GM19043 (cell line): ENCODE data around the gene WFDC1.

ENCODE experiments used
- ATAC-seq: cut with Tn5 transposase; IDR thresholded peaks from one replicate; pipeline ENCODE4 v1.9.1; 2021; ENCODE audit warnings: low read depth; ENCODE audit not compliant: unreplicated experiment

The WFDC1 gene

GRCh38 chr16:84348386-84348888 is 53.8 kb downstream of the WFDC1 start:
- ATAC-seq, result no peak

GRCh38 chr16:84349862-84350684 is 55.4 kb downstream of the WFDC1 start:
- no peak for ATAC-seq

GRCh38 chr16:84350685-84351400 is 56.2 kb downstream of the WFDC1 start:
- no peak for ATAC-seq

- no peak for ATAC-seq
Measured at GRCh38 chr16:84351630-84352029, 57.0 kb downstream of the WFDC1 start.

GRCh38 chr16:84354306-84354705 is 59.6 kb downstream of the WFDC1 start:
- ATAC-seq, result no peak

- no peak for ATAC-seq
Measured at GRCh38 chr16:84355149-84355548, 60.5 kb downstream of the WFDC1 start.

- ATAC-seq, result no peak
Measured at GRCh38 chr16:84356176-84356575, 61.5 kb downstream of the WFDC1 start.

- no peak for ATAC-seq
Measured at GRCh38 chr16:84356591-84357116, 62.0 kb downstream of the WFDC1 start.

- ATAC-seq, result no peak
Measured at GRCh38 chr16:84357191-84357651, 62.5 kb downstream of the WFDC1 start.

- no peak for ATAC-seq
Measured at GRCh38 chr16:84358601-84359295, 64.1 kb downstream of the WFDC1 start.

GRCh38 chr16:84359326-84359725 is 64.6 kb downstream of the WFDC1 start:
- no peak for ATAC-seq

GRCh38 chr16:84360170-84360569 is 65.5 kb downstream of the WFDC1 start:
- no peak for ATAC-seq

GRCh38 chr16:84360748-84361147 is 66.1 kb downstream of the WFDC1 start:
- ATAC-seq, result no peak

GRCh38 chr16:84361546-84361945 is 66.9 kb downstream of the WFDC1 start:
- ATAC-seq, result no peak

GRCh38 chr16:84362471-84362941 is 67.8 kb downstream of the WFDC1 start:
- no peak for ATAC-seq

- ATAC-seq, result no peak
Measured at GRCh38 chr16:84366208-84366607, 71.5 kb downstream of the WFDC1 start.

GRCh38 chr16:84367297-84367680 is 72.6 kb downstream of the WFDC1 start:
- no peak for ATAC-seq

GRCh38 chr16:84367750-84368307 is 73.2 kb downstream of the WFDC1 start:
- ATAC-seq, result no peak

- ATAC-seq, result no peak
Measured at GRCh38 chr16:84368308-84368996, 73.8 kb downstream of the WFDC1 start, which contains the start of gene ATP2C2. TSS of gene ATP2C2 (plus strand) at chr16:84368538. CDS start at chr16:84368616, 78 bp downstream.

- ATAC-seq, result no peak
Measured at GRCh38 chr16:84369105-84369504, 74.4 kb downstream of the WFDC1 start.
